Mesodermal cell (in vitro differentiated cells): Measurements from ENCODE around the gene GPR4.

Source experiments
- H3K27ac ChIP-seq: 2 replicates; pipeline ENCODE4 v1.7.0; 2013; ENCODE audit warnings: mild to moderate bottlenecking, low read depth, low read length, moderate library complexity; ENCODE audit not compliant: severe bottlenecking
- H3K36me3 ChIP-seq: 2 replicates; pipeline ENCODE4 v1.7.1; 2013; ENCODE audit warnings: mild to moderate bottlenecking, low read length, moderate library complexity; ENCODE audit not compliant: control insufficient read depth, insufficient read depth
- H3K4me1 ChIP-seq: one replicate; pipeline ENCODE4 v1.7.1; 2013; ENCODE audit warnings: mild to moderate bottlenecking, low read length; ENCODE audit not compliant: insufficient read depth, control insufficient read depth, poor library complexity, severe bottlenecking
- H3K4me3 ChIP-seq: 2 replicates; pipeline ENCODE4 v1.7.0; 2013; ENCODE audit warnings: low read length, control low read depth, mild to moderate bottlenecking; ENCODE audit not compliant: insufficient read depth, poor library complexity, severe bottlenecking; ENCODE audit errors: extremely low read depth
- H3K9me3 ChIP-seq: 2 replicates; pipeline ENCODE4 v1.7.1; 2013; ENCODE audit warnings: mild to moderate bottlenecking, low read length, moderate library complexity; ENCODE audit not compliant: control insufficient read depth
- WGBS, 2 experiments: methylation state at CpG; one replicate each; pipeline ENCODE4 v1.1.5; 2013; ENCODE audit warnings: missing lambda C conversion rate in 2 of 2; ENCODE audit not compliant: insufficient coverage in 2 of 2; 5-methylcytosine and 5-hydroxymethylcytosine counted together

GPR4 gene

GRCh38 chr19:45585158-45585577, 16.8 kb downstream of the GPR4 start:
- peak overlapping the region; percentile 65 for H3K4me3 ChIP-seq

GRCh38 chr19:45584332-45585157, 17.5 kb downstream of the GPR4 start, which contains the start of gene OPA3:
TSS of gene OPA3 (minus strand) at chr19:45584802. CDS start at chr19:45584764, 38 bp downstream.
- H3K4me3 ChIP-seq, result peak within 1 kb of the TSS; percentile 65
- H3K36me3 ChIP-seq, result no peaks in the 10 kb centered on the region
- H3K27ac ChIP-seq, result peak within 1 kb of the TSS; percentile 96
- 0 to 1% methylated on average over 49 to 50 of the region's 63 CpGs for WGBS, 2 experiments
- H3K4me1 ChIP-seq, result no peaks in the 10 kb centered on the region
- H3K9me3 ChIP-seq, result no peaks in the 10 kb centered on the region

More at GRCh38 chr19:45585158-45585577, 16.8 kb downstream of the GPR4 start:
- Histone ChIP-seq H3K9me3 (no peaks in the 10 kb centered on the region), H3K27ac (peak overlapping the region; percentile 96), H3K36me3 (no peaks in the 10 kb centered on the region), H3K4me1 (no peaks in the 10 kb centered on the region)
- WGBS, 2 experiments, result 63 to 67% methylated on average over 3 to 6 of the region's 7 CpGs

- Histone ChIP-seq H3K27ac (no peak overlapping the region), H3K36me3 (no peaks in the 10 kb centered on the region), H3K4me3 (no peak overlapping the region), H3K9me3 (no peaks in the 10 kb centered on the region), H3K4me1 (peaks cover 21% of the 10 kb centered on the region)
- 96 to 100% methylated on average over 4 to 7 of the region's 7 CpGs for WGBS, 2 experiments
These were observed 20.4 kb downstream of the GPR4 start for GRCh38 chr19:45581576-45581975.

- H3K4me3 ChIP-seq, result no peak overlapping the region
- no peaks in the 10 kb centered on the region for H3K36me3 ChIP-seq
- peaks cover 24% of the 10 kb centered on the region for H3K4me1 ChIP-seq
- H3K9me3 ChIP-seq, result no peaks in the 10 kb centered on the region
- 95 to 96% methylated on average over 5 of the region's 5 CpGs for WGBS, 2 experiments
- H3K27ac ChIP-seq, result no peak overlapping the region
These were observed 23.2 kb downstream of the GPR4 start for GRCh38 chr19:45578861-45579260.

- WGBS, 2 experiments, result 61 to 66% methylated on average over 10 to 11 of the region's 11 CpGs
- H3K4me1 ChIP-seq, result peaks cover 24% of the 10 kb centered on the region
- H3K4me3 ChIP-seq, result no peak overlapping the region
- peak overlapping the region; percentile 85 for H3K27ac ChIP-seq
- no peaks in the 10 kb centered on the region for H3K36me3 ChIP-seq
- no peaks in the 10 kb centered on the region for H3K9me3 ChIP-seq
These were observed 24.7 kb downstream of the GPR4 start for GRCh38 chr19:45577111-45577905.

GRCh38 chr19:45576682-45577081, 25.3 kb downstream of the GPR4 start:
- peaks cover 24% of the 10 kb centered on the region for H3K4me1 ChIP-seq
- H3K9me3 ChIP-seq, result no peaks in the 10 kb centered on the region
- 96 to 97% methylated on average over 3 of the region's 3 CpGs for WGBS, 2 experiments
- peaks cover 2% of the 10 kb centered on the region for H3K36me3 ChIP-seq
- peak overlapping the region; percentile 85 for H3K27ac ChIP-seq
- no peak overlapping the region for H3K4me3 ChIP-seq

- peaks cover 24% of the 10 kb centered on the region for H3K4me1 ChIP-seq
- H3K4me3 ChIP-seq, result no peak overlapping the region
- no peaks in the 10 kb centered on the region for H3K9me3 ChIP-seq
- WGBS, 2 experiments, result 95 to 97% methylated on average over 3 to 5 of the region's 5 CpGs
- peaks cover 3% of the 10 kb centered on the region for H3K36me3 ChIP-seq
- H3K27ac ChIP-seq, result no peak overlapping the region
These were observed 26.8 kb downstream of the GPR4 start for GRCh38 chr19:45575216-45575615.

- Histone ChIP-seq H3K4me3 (no peak overlapping the region), H3K36me3 (peaks cover 3% of the 10 kb centered on the region), H3K27ac (no peak overlapping the region), H3K4me1 (peaks cover 24% of the 10 kb centered on the region), H3K9me3 (no peaks in the 10 kb centered on the region)
- WGBS, 2 experiments, result 83 to 95% methylated on average over 4 of the region's 4 CpGs
These were observed 27.5 kb downstream of the GPR4 start for GRCh38 chr19:45574526-45574925.

- Histone ChIP-seq H3K4me3 (no peak overlapping the region), H3K36me3 (peaks cover 3% of the 10 kb centered on the region), H3K9me3 (no peaks in the 10 kb centered on the region), H3K4me1 (peaks cover 4% of the 10 kb centered on the region), H3K27ac (no peak overlapping the region)
- WGBS, 2 experiments, result 95 to 100% methylated on average over 3 to 5 of the region's 8 CpGs
These were observed 30.4 kb downstream of the GPR4 start for GRCh38 chr19:45571457-45572220.

GRCh38 chr19:45569619-45570421, 32.2 kb downstream of the GPR4 start:
- no peak overlapping the region for H3K4me3 ChIP-seq
- no peak overlapping the region for H3K27ac ChIP-seq
- no peaks in the 10 kb centered on the region for H3K4me1 ChIP-seq
- no peaks in the 10 kb centered on the region for H3K9me3 ChIP-seq
- H3K36me3 ChIP-seq, result peaks cover 3% of the 10 kb centered on the region
- 37 to 48% methylated on average over 9 to 14 of the region's 15 CpGs for WGBS, 2 experiments
